Fibroblast of skin of right quadriceps (primary cell): ENCODE results near the gene MAFG.

ENCODE experiments used
- DNase-seq: peaks from one replicate; pipeline ENCODE4 v3.0.0-alpha.2; 2013

The MAFG gene

GRCh38 chr17:81889602-81890001 is 37.9 kb downstream of the MAFG start:
- DNase-seq, result no peak

DNA sequence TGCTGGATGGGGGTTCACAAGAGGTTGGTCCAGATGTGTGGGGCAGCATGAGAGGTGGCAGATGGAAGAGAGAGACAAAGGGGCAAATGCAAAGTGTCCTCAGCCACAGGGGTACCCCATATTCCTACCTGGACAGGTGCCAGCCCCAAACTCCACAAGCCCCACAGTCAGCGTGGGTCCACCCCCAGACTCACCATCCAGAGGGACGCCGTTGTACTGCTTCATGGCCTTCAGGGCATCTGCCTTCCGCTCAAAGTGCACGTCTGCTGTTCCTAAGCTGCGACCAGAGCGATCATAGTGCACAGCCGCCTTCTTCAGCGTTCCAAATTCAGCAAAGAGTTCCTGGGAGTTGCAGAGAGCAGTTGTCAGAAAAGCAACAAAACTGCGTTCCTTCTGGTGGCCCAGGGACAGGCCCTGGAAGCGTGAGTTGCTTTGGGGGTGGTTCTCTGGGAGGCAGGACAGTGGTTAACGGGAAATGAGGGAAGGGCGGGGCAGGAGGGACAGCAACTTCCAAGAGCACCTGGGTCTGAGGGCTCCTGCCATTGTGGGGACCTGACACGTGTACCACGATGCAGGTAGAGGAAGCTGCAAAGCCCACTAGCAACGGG is 38.4 kb downstream of the MAFG start:
- DNase-seq, result no peak

- DNase-seq, result no peak
These were observed 39.2 kb downstream of the MAFG start for GRCh38 chr17:81888105-81888987.

- no peak for DNase-seq
These were observed 41.5 kb downstream of the MAFG start for GRCh38 chr17:81885869-81886548.

- no peak for DNase-seq
These were observed 42.1 kb downstream of the MAFG start for GRCh38 chr17:81885454-81885853.

DNA sequence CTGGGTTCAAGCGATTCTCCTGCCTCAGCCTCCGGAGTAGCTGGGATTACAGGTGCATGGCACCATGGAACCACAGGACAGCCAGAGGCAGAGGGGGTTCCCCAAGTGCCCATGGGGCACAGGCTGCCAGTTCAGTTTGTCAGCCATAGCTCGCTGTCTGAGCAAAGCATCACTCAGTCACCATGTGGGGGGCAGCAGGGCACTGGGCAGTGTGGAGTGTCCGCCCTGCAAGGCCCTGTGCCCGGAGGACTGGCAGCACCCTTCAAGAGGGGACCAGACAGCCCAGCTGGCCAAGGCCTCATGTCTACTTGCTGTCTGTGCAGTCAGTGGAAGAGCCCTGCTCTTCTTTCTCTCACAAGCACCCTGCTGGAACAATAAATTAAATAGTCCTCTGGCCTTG is 42.6 kb downstream of the MAFG start:
- DNase-seq, result no peak

DNA sequence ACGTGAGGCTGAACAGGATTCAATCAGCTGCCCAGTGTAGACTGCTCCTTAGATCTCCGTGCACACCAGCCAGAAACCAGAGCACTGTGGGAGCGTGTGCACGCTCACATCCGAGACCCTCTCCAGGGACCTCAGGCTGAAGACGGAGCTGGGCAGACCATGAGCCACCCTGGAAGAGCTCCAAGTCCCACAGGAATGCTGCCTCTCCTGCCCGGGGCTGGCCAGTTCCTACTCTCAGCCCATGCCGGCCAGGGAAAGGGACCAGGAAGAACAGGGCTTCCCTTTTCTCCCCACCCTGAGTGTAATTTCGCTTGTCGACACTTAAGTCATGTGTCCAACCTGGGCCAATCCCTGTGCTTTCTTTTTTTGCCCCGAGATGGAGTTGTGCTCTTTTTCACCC is 43.0 kb downstream of the MAFG start:
- DNase-seq, result no peak

GRCh38 chr17:81879121-81879520 is 48.4 kb downstream of the MAFG start:
- DNase-seq, result no peak

GRCh38 chr17:81878294-81878693 is 49.2 kb downstream of the MAFG start:
- no peak for DNase-seq

DNA sequence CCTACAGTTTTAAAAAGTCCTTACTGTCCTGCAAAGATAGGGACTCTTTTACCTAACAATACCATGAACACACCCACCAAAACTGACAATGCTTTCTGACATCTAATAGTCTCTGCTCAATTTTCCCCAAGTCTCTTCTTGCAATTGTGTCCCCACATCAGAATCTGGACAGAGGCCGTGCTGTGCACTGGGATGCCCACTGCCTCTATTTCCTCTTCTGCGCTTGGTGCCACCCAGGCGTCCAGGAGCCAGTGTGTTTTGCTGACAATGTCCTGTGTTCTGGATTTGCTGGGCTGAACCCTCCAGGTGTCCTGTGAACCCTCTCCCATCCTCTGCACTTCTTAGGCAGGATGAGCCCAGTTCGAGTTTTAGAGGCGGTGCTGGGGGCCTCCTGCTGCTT is 50.0 kb downstream of the MAFG start:
- DNase-seq, result no peak

DNA sequence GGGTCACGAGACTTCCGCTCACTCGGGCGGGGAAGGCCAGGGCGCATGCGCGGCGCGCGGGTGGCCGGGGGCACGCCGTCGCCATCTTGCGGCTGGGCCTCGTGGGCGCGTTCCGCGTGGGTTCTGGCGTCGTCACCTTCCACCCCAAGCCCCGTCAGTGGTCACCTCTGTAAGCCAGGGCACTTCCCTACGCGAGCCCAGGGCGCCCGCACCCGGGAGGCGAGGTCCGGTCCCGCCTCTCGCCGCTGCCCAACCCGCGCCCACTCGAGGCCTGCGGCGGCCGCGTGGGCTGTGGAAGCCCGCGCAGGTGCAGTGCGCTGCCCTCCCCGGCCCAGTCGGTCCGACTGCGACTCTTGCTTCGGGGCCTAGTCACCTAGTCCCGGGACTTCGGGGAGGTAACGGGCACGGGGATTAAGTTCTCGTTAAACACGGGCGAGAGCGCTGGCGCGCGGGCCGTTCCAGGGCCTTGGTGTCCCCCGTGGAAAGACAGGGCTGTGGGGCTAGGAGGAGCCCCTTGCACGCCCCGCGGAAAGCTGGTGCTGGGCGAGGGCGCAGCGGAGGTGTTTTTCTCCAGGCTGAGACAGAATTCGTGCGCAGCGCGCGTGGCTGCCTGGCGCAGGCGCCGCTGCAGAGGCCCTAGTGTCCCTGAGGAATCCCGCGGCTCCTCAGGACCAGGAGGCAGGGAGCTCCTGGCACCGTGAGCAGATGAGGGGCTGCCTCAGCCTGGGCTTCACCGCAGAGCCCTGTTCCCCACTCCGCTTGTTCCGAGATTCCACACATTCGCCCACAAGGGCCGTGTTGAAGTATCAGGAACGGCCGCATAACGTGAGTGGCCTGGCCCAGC is 55.9 kb downstream of the MAFG start:
- DNase-seq, result peak; percentile 90

GRCh38 chr17:81870981-81871386 is 56.6 kb downstream of the MAFG start, which contains the start of gene ARHGDIA:
TSS of gene ARHGDIA (minus strand) at chr17:81871337. CDS start at chr17:81869930, 1,407 bp downstream.
- DNase-seq, result no peak

- peak; percentile 46 for DNase-seq
These were observed 57.2 kb downstream of the MAFG start for GRCh38 chr17:81870131-81870980.

DNA sequence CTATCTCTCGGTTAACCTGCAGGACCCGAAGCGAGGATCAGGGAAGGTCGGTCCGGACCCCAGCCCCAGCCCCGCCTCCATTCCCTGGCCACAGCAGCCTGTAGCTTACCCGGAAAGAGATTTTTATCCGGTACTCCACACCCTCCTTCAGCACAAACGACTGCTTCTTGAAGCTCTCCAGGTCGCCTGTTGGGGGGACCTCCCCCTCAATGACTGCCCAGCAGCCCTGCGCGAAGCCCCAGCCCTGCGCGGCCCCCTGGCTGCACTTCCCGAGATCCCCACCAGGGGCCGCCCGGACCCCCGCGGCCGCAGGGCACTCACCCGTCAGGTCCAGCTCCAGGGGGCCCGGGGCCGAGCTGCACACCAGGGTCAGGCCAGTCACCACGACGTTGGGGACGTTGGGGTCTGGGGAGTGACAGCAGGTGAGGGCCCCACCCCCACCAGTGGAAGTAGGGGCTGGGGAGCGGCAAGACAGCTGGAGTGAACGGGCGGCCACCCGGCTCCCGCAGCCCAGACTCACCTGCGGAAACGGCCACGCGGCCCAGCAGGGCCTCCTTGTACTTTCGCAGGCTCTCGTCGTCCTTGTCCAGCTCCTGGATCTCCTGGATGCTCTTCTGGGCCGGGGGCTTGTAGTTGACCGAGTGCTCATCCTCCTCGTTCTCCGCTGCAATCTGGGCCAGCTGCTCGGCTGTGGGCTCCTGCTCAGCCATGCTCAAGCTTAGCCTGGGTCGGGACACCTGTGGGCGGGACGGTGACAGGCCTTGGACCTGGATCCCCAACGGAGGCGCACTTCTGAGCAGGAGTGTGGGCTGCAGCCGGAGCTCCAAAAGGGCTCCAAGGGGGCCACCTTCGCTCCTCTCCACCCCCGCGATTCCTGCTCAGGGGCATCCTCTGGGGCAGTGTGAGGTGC is 58.1 kb downstream of the MAFG start:
- DNase-seq, result peak; percentile 48

GRCh38 chr17:81868674-81869220 is 58.8 kb downstream of the MAFG start:
- DNase-seq, result peak; percentile 87
